NCI-H1048 (cell line): ENCODE measurements around the gene ISCU.
"Not testable (repeated sequence)": the region's sequence is repeated elsewhere in the genome, so short reads cannot be mapped to it uniquely, and the experiment has no call there.

Source experiments
- DNase-seq: peaks from one replicate; lab custom pipeline; 2025; lab: John Stamatoyannopoulos, UW

The ISCU gene

GRCh38 chr12:108589028-108589839 is 26.8 kb downstream of the ISCU start:
- DNase-seq = no peak

- no peak for DNase-seq
Observed at GRCh38 chr12:108589840-108590229, 27.4 kb downstream of the ISCU start.

GRCh38 chr12:108590463-108590862 is 28.1 kb downstream of the ISCU start:
- DNase-seq = not testable (repeated sequence)

- DNase-seq = no peak
Observed at GRCh38 chr12:108591267-108591980, 29.0 kb downstream of the ISCU start.

GRCh38 chr12:108592033-108592909 is 29.9 kb downstream of the ISCU start:
- no peak for DNase-seq

GRCh38 chr12:108594323-108594903 is 32.0 kb downstream of the ISCU start:
- DNase-seq = no peak

- no peak for DNase-seq
Observed at GRCh38 chr12:108594960-108595710, 32.7 kb downstream of the ISCU start.

- no peak for DNase-seq
Observed at GRCh38 chr12:108595711-108596647, 33.6 kb downstream of the ISCU start.

- no peak for DNase-seq
Observed at GRCh38 chr12:108596854-108597558, 34.6 kb downstream of the ISCU start.

GRCh38 chr12:108597559-108598471 is 35.4 kb downstream of the ISCU start, which contains the start of gene TMEM119:
TMEM119 (minus strand) TSS chr12:108598084; CDS start chr12:108592383, 5,701 bp downstream.
- DNase-seq = no peak

- no peak for DNase-seq
Observed at GRCh38 chr12:108598553-108599250, 36.3 kb downstream of the ISCU start.

- DNase-seq = no peak
Observed at GRCh38 chr12:108599541-108599940, 37.1 kb downstream of the ISCU start.

GRCh38 chr12:108599948-108600701 is 37.7 kb downstream of the ISCU start:
- no peak for DNase-seq

- DNase-seq = no peak
Observed at GRCh38 chr12:108600702-108601007, 38.3 kb downstream of the ISCU start.

- no peak for DNase-seq
Observed at GRCh38 chr12:108602209-108602705, 39.9 kb downstream of the ISCU start.

GRCh38 chr12:108602976-108603704 is 40.7 kb downstream of the ISCU start:
- DNase-seq = no peak
